Kidney (tissue), 14 donors: ENCODE data around the gene AFG1L. TPM values are rescaled to one million over a fixed set of nuclear protein-coding genes. Genes with fewer than 3 reads are reported as not detected.

ENCODE experiments used
- DNase-seq, 5 donors: peaks; one replicate each; pipeline ENCODE4 v3.0.0-alpha.2; 2013 to 2020
- FAIRE-seq: peaks from 2 replicates; lab custom pipeline; 2012; peaks lifted over from hg19 to GRCh38; lab: Jason Lieb, UNC
- H3K27ac ChIP-seq, 2 donors: one replicate each; pipeline ENCODE4 v1.7.0; 2013; ENCODE audit warnings: low read depth in 2 of 2, low read length in 2 of 2, inconsistent platforms in 1 of 2
- H3K27me3 ChIP-seq: one replicate; pipeline ENCODE4 v1.7.1; 2013; ENCODE audit warnings: low read length, inconsistent platforms; ENCODE audit not compliant: control insufficient read depth, insufficient read depth
- H3K36me3 ChIP-seq, 3 donors: one replicate each; pipeline versions ENCODE4 v1.7.0 to v1.7.1; 2013; ENCODE audit warnings: low read length in 3 of 3, control low read depth in 1 of 3, inconsistent platforms in 1 of 3; ENCODE audit not compliant: insufficient read depth in 3 of 3, control insufficient read depth in 2 of 3
- H3K4me1 ChIP-seq, 3 donors: one replicate each; pipeline versions ENCODE4 v1.7.0 to v1.7.1; 2013; ENCODE audit warnings: low read length in 3 of 3, inconsistent platforms in 1 of 3, low read depth in 1 of 3; ENCODE audit not compliant: control insufficient read depth in 2 of 3, insufficient read depth in 2 of 3
- H3K4me3 ChIP-seq, 3 donors: one replicate each; pipeline versions ENCODE4 v1.7.0 to v1.8.1; 2013; ENCODE audit warnings: low read length in 3 of 3, control low read depth in 1 of 3, inconsistent platforms in 1 of 3
- H3K9ac ChIP-seq, 3 donors: one replicate each; pipeline versions ENCODE4 v1.7.0 to v1.7.1; 2013; ENCODE audit warnings: low read length in 3 of 3, control low read depth in 1 of 3, inconsistent platforms in 1 of 3
- H3K9me3 ChIP-seq, 3 donors: one replicate each; pipeline versions ENCODE4 v1.7.0 to v1.7.1; 2013; ENCODE audit warnings: low read length in 3 of 3, control low read depth in 1 of 3, inconsistent platforms in 1 of 3; ENCODE audit not compliant: control insufficient read depth in 2 of 3, insufficient read depth in 1 of 3
- intact Hi-C: fragments of 100-400 bp; cut with DNase I; formaldehyde crosslinking; loops from one replicate; pipeline ENCODE4 v1.11.1; 2022
- polyA plus RNA-seq: library from polyadenylated mRNA; stranded (reverse); fragments of 350-450 nt; fragmentation: Illumina TruSeq; extraction: RNeasy Lipid Tissue Mini Kit (QIAGEN cat#74804); gene quantifications from one replicate; pipeline ENCODE4 v1.2.3, GENCODE V29; 2014; ENCODE audit warnings: low read depth, low replicate concordance; ENCODE audit not compliant: insufficient read depth
- total RNA-seq: library from RNA; stranded (reverse); fragmentation: NEBNext Ultra II Directional; extraction: Animal tissue kit (Norgen Biotek cat#: 25700); gene quantifications from one replicate; pipeline ENCODE4 v1.2.1, GENCODE V29; 2021
- TF ChIP-seq, protein P1 (sequence below): IDR thresholded peaks from 3 replicates; pipeline ENCODE4 v1.5.1; 2012; ENCODE audit warnings: mild to moderate bottlenecking, moderate library complexity, borderline replicate concordance; ENCODE audit not compliant: insufficient read depth; ENCODE audit errors: extremely low read depth
- donor health status: control.
- donor health status: control.
- donor health status: control.
- donor health status: control.
- donor health status: control.
- donor health status: DM: yes; HTN: yes; CAD: no.
- donor health status: Normal renal cell carcinoma (clear cell type).

The AFG1L gene
- total and polyA plus RNA-seq, 2 donors from 2014 or later: 6.8 to 7.0 TPM

DNA sequence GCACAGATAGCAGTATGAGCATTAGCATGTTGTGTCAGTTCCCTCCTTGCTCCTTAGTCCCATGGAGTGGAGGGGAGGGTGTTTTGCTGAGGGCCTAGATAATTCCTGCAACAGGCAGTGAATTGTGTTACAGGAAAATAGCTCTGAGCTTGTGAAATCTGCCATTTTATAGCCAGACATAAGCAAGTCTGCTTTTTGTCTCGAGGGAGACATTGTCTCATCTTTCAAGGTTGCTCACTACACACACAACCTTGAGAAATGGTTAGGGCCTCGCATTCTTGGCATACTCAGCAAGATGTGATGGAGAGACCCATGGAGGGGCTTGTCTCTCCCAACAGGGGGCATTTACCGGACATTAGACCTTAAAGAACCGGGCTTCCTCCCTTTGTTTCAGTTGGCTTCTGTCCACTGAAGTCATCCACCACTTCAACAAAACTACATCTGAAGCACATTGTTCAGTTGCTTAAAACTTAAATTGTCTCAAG is 157.9 kb downstream of the AFG1L start:
- no peaks in the 10 kb centered on the region for H3K4me1 ChIP-seq
- H3K9me3 ChIP-seq: no peaks in the 10 kb centered on the region
- intact Hi-C loops: no loop called here
- DNase-seq (peak in 1 of 5 donors; percentile 43), FAIRE-seq (no peak)
- no peaks in the 10 kb centered on the region for H3K27me3 ChIP-seq
- no peak overlapping the region for H3K27ac ChIP-seq
- H3K4me3 ChIP-seq: no peak overlapping the region
- TF ChIP-seq, protein P1, sequence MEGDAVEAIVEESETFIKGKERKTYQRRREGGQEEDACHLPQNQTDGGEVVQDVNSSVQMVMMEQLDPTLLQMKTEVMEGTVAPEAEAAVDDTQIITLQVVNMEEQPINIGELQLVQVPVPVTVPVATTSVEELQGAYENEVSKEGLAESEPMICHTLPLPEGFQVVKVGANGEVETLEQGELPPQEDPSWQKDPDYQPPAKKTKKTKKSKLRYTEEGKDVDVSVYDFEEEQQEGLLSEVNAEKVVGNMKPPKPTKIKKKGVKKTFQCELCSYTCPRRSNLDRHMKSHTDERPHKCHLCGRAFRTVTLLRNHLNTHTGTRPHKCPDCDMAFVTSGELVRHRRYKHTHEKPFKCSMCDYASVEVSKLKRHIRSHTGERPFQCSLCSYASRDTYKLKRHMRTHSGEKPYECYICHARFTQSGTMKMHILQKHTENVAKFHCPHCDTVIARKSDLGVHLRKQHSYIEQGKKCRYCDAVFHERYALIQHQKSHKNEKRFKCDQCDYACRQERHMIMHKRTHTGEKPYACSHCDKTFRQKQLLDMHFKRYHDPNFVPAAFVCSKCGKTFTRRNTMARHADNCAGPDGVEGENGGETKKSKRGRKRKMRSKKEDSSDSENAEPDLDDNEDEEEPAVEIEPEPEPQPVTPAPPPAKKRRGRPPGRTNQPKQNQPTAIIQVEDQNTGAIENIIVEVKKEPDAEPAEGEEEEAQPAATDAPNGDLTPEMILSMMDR: no peak
- no peaks in the 10 kb centered on the region for H3K36me3 ChIP-seq
- no peak overlapping the region for H3K9ac ChIP-seq

DNA sequence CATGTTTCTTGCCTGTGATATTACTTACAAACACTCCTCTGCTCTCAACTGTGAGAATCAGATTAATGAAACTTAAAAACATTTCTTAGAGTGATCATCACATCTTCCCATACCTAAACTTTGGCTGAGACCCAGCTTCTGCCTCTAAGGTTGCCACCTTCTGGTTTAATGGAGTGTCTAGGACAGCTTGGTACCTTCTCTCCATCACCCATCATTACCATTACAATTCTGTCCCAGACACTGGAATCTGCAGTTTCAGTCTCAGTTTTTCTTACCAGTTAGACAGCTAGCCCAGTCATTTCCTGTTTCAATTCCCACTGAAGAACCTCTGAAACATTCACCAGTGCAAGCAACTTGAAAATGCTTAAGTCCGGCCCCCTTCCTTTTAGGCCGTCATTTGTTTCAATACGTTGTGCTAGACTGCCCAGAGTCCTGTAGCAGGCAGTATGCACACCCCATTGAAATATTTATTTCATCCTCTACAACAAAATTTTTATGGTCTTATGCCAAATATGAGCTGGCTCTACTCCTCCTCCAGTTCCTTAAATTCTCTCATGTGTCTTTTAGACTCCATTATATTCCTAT is 158.8 kb downstream of the AFG1L start:
- Histone ChIP-seq H3K27me3 (no peaks in the 10 kb centered on the region), H3K9ac (no peak overlapping the region), H3K4me3 (no peak overlapping the region), H3K27ac (no peak overlapping the region), H3K4me1 (no peaks in the 10 kb centered on the region), H3K9me3 (no peaks in the 10 kb centered on the region), H3K36me3 (no peaks in the 10 kb centered on the region)
- TF ChIP-seq, protein P1: no peak
- no peak for FAIRE-seq
- intact Hi-C loops: no loop called here
- peak in 1 of 5 donors; percentile 29 for DNase-seq

GRCh38 chr6:108454356-108454755 is 159.5 kb downstream of the AFG1L start:
- Histone ChIP-seq H3K36me3 (no peaks in the 10 kb centered on the region), H3K27ac (no peak overlapping the region), H3K27me3 (no peaks in the 10 kb centered on the region), H3K4me3 (no peak overlapping the region), H3K9ac (no peak overlapping the region), H3K9me3 (no peaks in the 10 kb centered on the region), H3K4me1 (no peaks in the 10 kb centered on the region)
- intact Hi-C loops: no loop called here
- FAIRE-seq: no peak
- no peak for DNase-seq
- TF ChIP-seq, protein P1: no peak

DNA sequence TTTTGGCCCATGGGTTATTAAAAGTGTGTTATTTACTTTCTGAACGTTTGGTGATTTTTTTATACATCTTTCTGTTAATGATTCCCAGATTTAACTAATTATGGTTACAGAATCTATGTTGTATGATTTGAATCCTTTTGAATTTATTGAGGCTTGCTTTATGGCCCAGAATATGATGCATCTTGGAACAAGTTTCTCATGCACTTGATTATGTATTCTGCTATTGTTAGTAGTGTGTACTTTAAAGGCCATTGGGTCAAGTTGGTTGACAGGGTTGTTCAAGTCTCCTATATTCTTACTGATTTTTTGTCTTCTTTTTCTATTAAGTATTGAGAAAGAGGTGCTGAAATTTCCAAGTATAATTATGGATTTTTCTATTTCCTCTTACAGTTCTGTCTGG is 160.8 kb downstream of the AFG1L start:
- no peak for FAIRE-seq
- H3K4me3 ChIP-seq: no peak overlapping the region

More for the DNA sequence above, 160.8 kb downstream of the AFG1L start:
- TF ChIP-seq, protein P1: no peak
- Histone ChIP-seq H3K9ac (no peak overlapping the region), H3K27ac (no peak overlapping the region), H3K9me3 (no peaks in the 10 kb centered on the region), H3K36me3 (no peaks in the 10 kb centered on the region), H3K27me3 (no peaks in the 10 kb centered on the region), H3K4me1 (no peaks in the 10 kb centered on the region)
- DNase-seq: no peak
- intact Hi-C loops: no loop called here
